GM12874 (cell line): ENCODE results near the gene CSNK2A1.

Source experiments
- TF ChIP-seq, protein P1 (sequence below): IDR thresholded peaks from 2 replicates; pipeline ENCODE4 v1.5.1; 2011; ENCODE audit warnings: low read depth, mild to moderate bottlenecking, control low read depth, low read length, moderate library complexity; ENCODE audit not compliant: insufficient read depth

Gene CSNK2A1

DNA sequence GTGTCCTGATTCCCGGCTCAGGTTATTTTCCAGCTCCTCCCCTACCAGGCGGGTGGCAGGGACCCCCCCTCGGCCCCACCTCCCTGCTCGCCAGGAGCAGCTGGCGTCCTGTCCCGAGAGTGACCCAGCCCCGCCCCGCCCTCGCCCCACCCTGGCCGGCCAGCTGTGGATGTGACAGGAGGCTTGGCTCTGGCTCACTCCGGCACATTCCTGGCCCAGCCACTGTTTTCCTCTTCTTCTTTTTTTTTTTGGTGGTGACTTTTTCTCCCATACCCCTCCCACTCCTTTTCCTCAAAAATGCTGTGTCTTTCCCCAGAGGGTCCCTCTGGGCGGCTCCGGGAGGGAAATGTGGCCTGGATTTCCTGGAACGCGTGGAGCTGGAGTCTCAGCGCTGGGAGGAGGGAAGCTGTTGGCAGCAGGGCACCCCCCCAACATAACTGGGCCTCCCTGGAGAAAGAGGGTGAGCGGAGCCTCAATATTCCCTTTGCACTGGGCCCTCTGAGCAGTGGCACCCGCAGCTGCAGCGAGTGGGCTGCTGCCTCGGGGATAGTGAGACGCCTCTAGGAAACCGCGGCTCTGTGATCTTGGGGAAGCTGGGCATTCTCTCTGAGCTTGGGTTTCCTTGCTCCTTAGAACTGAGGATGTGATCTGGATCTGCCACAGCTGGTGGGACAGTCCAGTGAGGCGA lies 28.3 kb upstream of the CSNK2A1 start:
- TF ChIP-seq, protein P1, sequence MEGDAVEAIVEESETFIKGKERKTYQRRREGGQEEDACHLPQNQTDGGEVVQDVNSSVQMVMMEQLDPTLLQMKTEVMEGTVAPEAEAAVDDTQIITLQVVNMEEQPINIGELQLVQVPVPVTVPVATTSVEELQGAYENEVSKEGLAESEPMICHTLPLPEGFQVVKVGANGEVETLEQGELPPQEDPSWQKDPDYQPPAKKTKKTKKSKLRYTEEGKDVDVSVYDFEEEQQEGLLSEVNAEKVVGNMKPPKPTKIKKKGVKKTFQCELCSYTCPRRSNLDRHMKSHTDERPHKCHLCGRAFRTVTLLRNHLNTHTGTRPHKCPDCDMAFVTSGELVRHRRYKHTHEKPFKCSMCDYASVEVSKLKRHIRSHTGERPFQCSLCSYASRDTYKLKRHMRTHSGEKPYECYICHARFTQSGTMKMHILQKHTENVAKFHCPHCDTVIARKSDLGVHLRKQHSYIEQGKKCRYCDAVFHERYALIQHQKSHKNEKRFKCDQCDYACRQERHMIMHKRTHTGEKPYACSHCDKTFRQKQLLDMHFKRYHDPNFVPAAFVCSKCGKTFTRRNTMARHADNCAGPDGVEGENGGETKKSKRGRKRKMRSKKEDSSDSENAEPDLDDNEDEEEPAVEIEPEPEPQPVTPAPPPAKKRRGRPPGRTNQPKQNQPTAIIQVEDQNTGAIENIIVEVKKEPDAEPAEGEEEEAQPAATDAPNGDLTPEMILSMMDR: no peak

DNA sequence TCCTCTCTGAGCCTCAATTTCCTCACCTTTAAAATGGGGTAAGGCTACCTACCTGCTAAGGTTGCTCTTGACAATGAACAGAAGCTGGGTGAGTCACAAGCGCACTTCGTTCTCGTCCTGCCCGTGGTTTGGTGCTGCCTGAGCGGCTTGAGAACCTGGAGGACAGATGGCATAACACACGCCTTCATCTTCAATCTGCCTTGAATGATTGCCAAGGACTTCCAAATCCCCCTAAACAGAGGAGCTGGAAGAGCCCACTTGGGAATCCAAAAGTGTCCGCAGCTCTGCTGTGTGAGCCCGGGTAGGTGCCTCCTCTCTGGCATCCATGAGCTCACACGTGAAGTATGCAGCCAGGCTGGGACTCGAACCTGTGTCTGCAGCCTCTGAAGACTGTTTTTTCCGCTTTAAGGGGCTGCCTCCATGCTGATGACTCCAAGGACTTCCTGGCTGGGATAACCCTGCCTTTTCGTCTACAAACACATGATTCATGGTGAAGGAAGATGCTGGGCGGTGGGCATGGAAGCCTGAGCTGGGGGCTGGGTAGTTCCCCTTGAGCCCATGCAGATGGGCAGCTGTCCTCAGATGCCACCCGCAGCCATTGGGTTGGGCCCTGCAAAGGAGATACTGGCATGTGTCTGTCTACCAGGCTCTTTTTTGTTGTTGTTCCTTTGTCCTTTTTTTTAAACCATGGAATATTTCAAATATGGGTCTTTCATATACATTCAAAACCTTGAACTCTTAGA lies 25.3 kb upstream of the CSNK2A1 start:
- TF ChIP-seq, protein P1: no peak

DNA sequence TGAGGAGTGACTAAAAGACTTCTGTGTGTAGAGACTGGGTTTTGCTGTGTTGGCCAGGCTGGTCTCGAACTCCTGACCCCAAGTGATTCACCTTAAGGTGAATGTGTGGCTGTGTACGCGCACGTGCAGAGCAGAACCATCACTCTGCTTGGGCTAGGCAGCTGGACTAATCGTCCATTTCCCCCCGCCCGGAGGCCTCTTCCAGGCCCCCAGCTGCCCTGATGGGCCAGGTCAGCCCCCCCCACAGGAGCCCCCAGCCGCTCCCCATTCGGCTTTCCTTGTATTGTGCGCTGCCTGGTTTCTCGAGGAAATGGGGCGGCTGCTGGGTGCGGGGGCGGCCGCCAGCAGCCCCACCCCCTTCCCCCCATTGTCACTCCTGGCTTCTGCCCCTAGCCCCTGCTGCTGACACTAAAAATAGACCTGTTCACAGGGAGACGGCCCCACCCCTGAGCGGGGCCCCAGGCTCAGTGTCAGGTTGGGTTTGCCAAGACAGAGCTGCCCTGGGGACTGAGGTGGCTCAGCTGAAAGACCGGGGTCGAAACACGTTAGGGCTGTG lies 24.6 kb upstream of the CSNK2A1 start:
- TF ChIP-seq, protein P1: no peak

DNA sequence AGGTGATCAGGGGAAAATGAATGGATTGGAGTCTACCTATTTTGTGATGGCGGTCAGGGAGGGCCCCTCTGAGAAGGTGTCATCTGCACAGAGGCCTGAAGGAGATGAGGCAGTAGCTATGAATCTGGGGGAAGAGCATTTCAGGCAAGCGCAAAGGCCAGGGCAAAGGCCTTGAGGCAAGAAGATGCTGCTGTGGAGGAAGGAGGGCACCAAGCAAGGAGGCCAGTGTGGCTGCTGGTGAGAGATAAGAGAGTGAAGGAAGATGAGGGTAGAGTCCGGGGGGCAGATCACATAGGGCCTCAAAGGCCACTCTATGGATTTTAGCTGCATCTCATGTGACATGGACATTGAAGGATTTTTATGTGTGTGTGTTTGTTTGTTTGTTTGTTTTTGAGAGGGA lies 20.6 kb upstream of the CSNK2A1 start:
- TF ChIP-seq, protein P1: no peak

DNA sequence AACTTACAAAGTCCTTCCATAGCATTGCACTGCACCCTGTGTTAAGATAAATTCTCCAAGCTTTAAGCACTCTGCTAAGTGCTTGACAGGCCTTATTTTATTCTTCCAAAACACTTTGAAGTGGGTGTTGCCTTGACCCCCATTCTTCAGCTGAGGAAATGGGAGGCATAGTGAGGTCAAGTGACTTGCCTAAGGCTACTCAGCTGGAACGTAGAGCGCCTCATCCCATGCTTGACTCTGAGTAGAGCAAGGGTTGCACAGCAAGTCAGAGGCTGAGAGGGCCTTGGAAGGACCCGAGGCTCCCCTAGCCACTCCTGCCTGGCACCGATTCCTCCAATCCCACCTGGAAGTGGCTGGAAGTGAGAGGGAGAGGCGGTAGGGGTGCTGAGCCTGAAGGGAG lies 19.6 kb upstream of the CSNK2A1 start:
- TF ChIP-seq, protein P1: no peak

DNA sequence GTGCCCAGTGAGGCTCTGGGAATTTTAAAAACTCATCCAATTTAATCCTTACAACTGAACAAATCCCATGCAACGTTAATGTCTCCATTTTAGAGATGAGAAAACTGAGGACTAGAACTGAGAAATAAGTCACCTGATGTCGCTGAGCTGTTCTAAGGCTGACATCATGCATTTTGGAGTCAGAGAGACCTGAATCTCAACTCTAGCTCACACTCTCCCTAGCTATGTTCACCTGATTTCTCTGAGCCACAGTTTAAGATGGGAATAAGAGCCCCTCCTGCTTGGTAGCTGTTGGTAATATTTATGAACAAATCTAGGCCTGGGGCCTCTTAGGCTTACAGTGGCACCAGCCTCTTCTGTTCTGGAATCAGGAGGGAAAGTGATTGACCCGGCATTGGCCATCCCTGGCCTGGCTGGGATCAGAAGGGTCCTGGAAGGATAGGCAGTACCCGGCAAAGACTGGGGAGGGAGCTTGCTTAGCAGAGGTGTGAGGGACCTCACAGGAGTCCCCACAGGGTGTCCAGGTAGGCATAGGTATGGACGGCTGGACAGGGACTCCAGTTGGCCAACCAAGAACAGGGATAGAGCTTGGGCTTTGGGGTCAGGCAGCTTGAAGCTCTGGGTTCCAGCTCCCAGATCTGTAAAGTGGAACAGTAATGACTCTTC lies 18.8 kb upstream of the CSNK2A1 start:
- TF ChIP-seq, protein P1: no peak
